SK-N-SH (cell line): ENCODE measurements around the gene DEPDC5. TPM values are rescaled to one million over a fixed set of nuclear protein-coding genes. Genes with fewer than 3 reads are reported as not detected.

Experiments
- CTCF ChIA-PET: fragments of 300-600, 350-600 bp; formaldehyde crosslinking; extraction: SDS; loops from one replicate; lab custom pipeline; 2021; lab: Yijun Ruan, JAX
- POLR2A ChIA-PET: fragments of 350-600 bp; sonication (Branson Sonifier 250); formaldehyde crosslinking; extraction: SDS; loops from one replicate; lab custom pipeline; 2020; ENCODE audit warnings: antibody characterized with exemption, inconsistent platforms; lab: Yijun Ruan, JAX
- DNase-seq: peaks from one replicate; pipeline ENCODE4 v3.0.0; 2012
- H2AFZ ChIP-seq: fragments of 200-600 bp; sonication (generic); 2 replicates; pipeline ENCODE4 v1.8.1; 2016; ENCODE audit warnings: antibody characterized with exemption, mild to moderate bottlenecking, low read depth
- H3F3A ChIP-seq: fragments of 200-600 bp; sonication (generic); replicated peaks from 2 replicates; pipeline ENCODE3; 2016; ENCODE audit warnings: antibody characterized with exemption, mild to moderate bottlenecking; ENCODE audit not compliant: insufficient read depth
- H3K27ac ChIP-seq, 2 experiments: fragments of 200-500 bp in 1 of 2; fragments of 200-600 bp in 1 of 2; sonication (Bioruptor generic) in 1 of 2; sonication (generic), shearing (Covaris generic) in 1 of 2; 2 replicates each; pipeline versions ENCODE4 v1.5.1 to v1.6.1; 2014 to 2016; ENCODE audit warnings: low read depth in 2 of 2, inconsistent platforms in 1 of 2, low read length in 1 of 2, mild to moderate bottlenecking in 1 of 2, mixed read lengths in 1 of 2
- H3K27me3 ChIP-seq: fragments of 200-600 bp; sonication (generic), shearing (Covaris generic); 2 replicates; pipeline ENCODE4 v1.6.1; 2016; ENCODE audit warnings: mixed run types; ENCODE audit not compliant: insufficient read depth
- H3K36me3 ChIP-seq, 2 experiments: fragments of 200-500 bp in 1 of 2; fragments of 200-600 bp in 1 of 2; sonication (Bioruptor generic) in 1 of 2; sonication (generic) in 1 of 2; replicated peaks in 1 of 2; 2 replicates each; pipeline versions ENCODE3 to v1.5.1; 2014 to 2016; ENCODE audit warnings: low read length in 1 of 2, mild to moderate bottlenecking in 1 of 2; ENCODE audit not compliant: insufficient read depth in 2 of 2, control insufficient read depth in 1 of 2
- H3K4me1 ChIP-seq, 2 experiments: fragments of 200-500 bp in 1 of 2; fragments of 200-600 bp in 1 of 2; sonication (Bioruptor generic) in 1 of 2; sonication (generic), shearing (Covaris generic) in 1 of 2; 2 replicates each; pipeline versions ENCODE4 v1.5.1 to v1.6.1; 2014 to 2016; ENCODE audit warnings: low read depth in 1 of 2, low read length in 1 of 2, mixed run types in 1 of 2; ENCODE audit not compliant: insufficient read depth in 2 of 2, control insufficient read depth in 1 of 2
- H3K4me2 ChIP-seq: fragments of 200-600 bp; sonication (generic), shearing (Covaris generic); 2 replicates; pipeline ENCODE4 v1.6.1; 2017; ENCODE audit warnings: mixed run types
- H3K4me3 ChIP-seq, 2 experiments: fragments of 200-500 bp in 1 of 2; fragments of 200-600 bp in 1 of 2; sonication (Bioruptor generic) in 1 of 2; sonication (generic), shearing (Covaris generic) in 1 of 2; 2 replicates each; pipeline versions ENCODE4 v1.5.1 to v1.8.1; 2014 to 2016; ENCODE audit warnings: low read depth in 2 of 2, inconsistent platforms in 1 of 2, low read length in 1 of 2, mild to moderate bottlenecking in 1 of 2, mixed read lengths in 1 of 2, moderate library complexity in 1 of 2
- H3K79me2 ChIP-seq: fragments of 200-600 bp; sonication (generic); 2 replicates; pipeline ENCODE4 v1.8.1; 2017; ENCODE audit warnings: mild to moderate bottlenecking; ENCODE audit not compliant: insufficient read depth
- H3K9ac ChIP-seq: fragments of 200-600 bp; sonication (generic); 2 replicates; pipeline ENCODE4 v1.6.1; 2017; ENCODE audit warnings: mixed run types
- H3K9me2 ChIP-seq: fragments of 200-600 bp; sonication (generic); 2 replicates; pipeline ENCODE4 v1.6.1; 2017; ENCODE audit warnings: mixed run types
- H3K9me3 ChIP-seq: fragments of 200-600 bp; sonication (generic); 2 replicates; pipeline ENCODE4 v1.6.1; 2017; ENCODE audit warnings: mixed run types, mild to moderate bottlenecking, moderate library complexity
- H4K20me1 ChIP-seq: fragments of 200-600 bp; sonication (generic); 2 replicates; pipeline ENCODE4 v1.6.1; 2017; ENCODE audit warnings: mild to moderate bottlenecking, mixed run types; ENCODE audit not compliant: insufficient read depth
- ELF1 ChIP-seq: IDR thresholded peaks from 2 replicates; pipeline ENCODE4 v1.4.0; 2012
- EP300 ChIP-seq, 2 experiments: IDR thresholded peaks; 2 replicates each; pipeline versions ENCODE4 v1.4.0 to v1.6.1; 2012; ENCODE audit warnings: borderline replicate concordance in 1 of 2, low read depth in 1 of 2, low read length in 1 of 2
- FOSL2 ChIP-seq: IDR thresholded peaks from 2 replicates; pipeline ENCODE4 v1.4.0; 2012; ENCODE audit warnings: low read depth, mild to moderate bottlenecking, moderate library complexity, borderline replicate concordance
- GABPA ChIP-seq: IDR thresholded peaks from 2 replicates; pipeline ENCODE4 v1.4.0; 2012; ENCODE audit warnings: low read depth, mild to moderate bottlenecking
- GATA2 ChIP-seq: sonication (generic); formaldehyde crosslinking; IDR thresholded peaks from 2 replicates; pipeline ENCODE4 v1.5.0; 2020; ENCODE audit warnings: mild to moderate bottlenecking, missing genetic modification reagents
- IRF3 ChIP-seq: fragments of 150-350 bp; IDR thresholded peaks from 2 replicates; pipeline ENCODE4 v1.6.1; 2016; ENCODE audit warnings: mild to moderate bottlenecking, low read depth, low read length
- MAX ChIP-seq: IDR thresholded peaks from 2 replicates; pipeline ENCODE4 v1.4.0; 2012; ENCODE audit warnings: low read depth
- MXI1 ChIP-seq: IDR thresholded peaks from 2 replicates; pipeline ENCODE4 v1.6.1; 2012; ENCODE audit warnings: mild to moderate bottlenecking, low read depth, low read length, improper control_type of control experiment
- NRF1 ChIP-seq: IDR thresholded peaks from 2 replicates; pipeline ENCODE4 v1.6.1; 2012; ENCODE audit warnings: low read depth, mild to moderate bottlenecking, low read length
- PBX3 ChIP-seq: IDR thresholded peaks from 2 replicates; pipeline ENCODE4; 2012
- POLR2AphosphoS5 ChIP-seq: IDR thresholded peaks from 2 replicates; pipeline ENCODE4 v1.6.1; 2012; ENCODE audit warnings: low read depth, low read length
- RAD21 ChIP-seq: IDR thresholded peaks from 2 replicates; pipeline ENCODE4 v1.6.1; 2012; ENCODE audit warnings: mild to moderate bottlenecking, low read length
- RCOR1 ChIP-seq: fragments of 150-350 bp; IDR thresholded peaks from 2 replicates; pipeline ENCODE4 v1.6.1; 2017; ENCODE audit warnings: antibody characterized with exemption, low read length
- REST ChIP-seq: IDR thresholded peaks from 2 replicates; pipeline ENCODE4 v1.6.1; 2012; ENCODE audit warnings: mild to moderate bottlenecking, low read depth, low read length, moderate library complexity
- RFX5 ChIP-seq: IDR thresholded peaks from 2 replicates; pipeline ENCODE4 v1.6.1; 2012; ENCODE audit warnings: mild to moderate bottlenecking, improper control_type of control experiment, low read length
- RXRA ChIP-seq: IDR thresholded peaks from 2 replicates; pipeline ENCODE4 v1.4.0; 2012; ENCODE audit warnings: low read depth, mild to moderate bottlenecking, borderline replicate concordance
- TAF1 ChIP-seq: IDR thresholded peaks from 2 replicates; pipeline ENCODE4 v1.6.1; 2012; ENCODE audit warnings: low read depth, mild to moderate bottlenecking, low read length, moderate library complexity, borderline replicate concordance
- TEAD4 ChIP-seq: IDR thresholded peaks from 2 replicates; pipeline ENCODE4 v1.4.0; 2012; ENCODE audit warnings: mild to moderate bottlenecking, borderline replicate concordance; ENCODE audit not compliant: insufficient read depth
- USF1 ChIP-seq: IDR thresholded peaks from 2 replicates; pipeline ENCODE4 v1.4.0; 2012; ENCODE audit warnings: low read depth, borderline replicate concordance
- YY1 ChIP-seq: IDR thresholded peaks from 2 replicates; pipeline ENCODE4 v1.4.0; 2012; ENCODE audit warnings: low read depth, mild to moderate bottlenecking
- WGBS: methylation state at CpG from one replicate; pipeline ENCODE4 v1.1.6; 2017; ENCODE audit warnings: low lambda C conversion rate; 5-methylcytosine and 5-hydroxymethylcytosine counted together
- polyA plus RNA-seq, 3 experiments: library from polyadenylated mRNA; depleted of rRNA; stranded (reverse); fragments of >200 nt; gene quantifications; 2 replicates each; pipeline ENCODE4 v1.2.3, GENCODE V29; 2012
- TF ChIP-seq, protein P1 (sequence below): IDR thresholded peaks from 2 replicates; pipeline ENCODE4 v1.4.0; 2012; ENCODE audit warnings: low read depth, borderline replicate concordance

The DEPDC5 gene
- 7.8 and 9.7 TPM in 2 replicates for polyA plus RNA-seq (2012; rRNA removed)
- 5.2 and 5.6 TPM in 2 replicates for polyA plus RNA-seq (2012; cell fraction: cytosol; rRNA removed)
- 23.5 and 24.6 TPM in 2 replicates for polyA plus RNA-seq (2012; cell fraction: nucleus; rRNA removed)

DNA sequence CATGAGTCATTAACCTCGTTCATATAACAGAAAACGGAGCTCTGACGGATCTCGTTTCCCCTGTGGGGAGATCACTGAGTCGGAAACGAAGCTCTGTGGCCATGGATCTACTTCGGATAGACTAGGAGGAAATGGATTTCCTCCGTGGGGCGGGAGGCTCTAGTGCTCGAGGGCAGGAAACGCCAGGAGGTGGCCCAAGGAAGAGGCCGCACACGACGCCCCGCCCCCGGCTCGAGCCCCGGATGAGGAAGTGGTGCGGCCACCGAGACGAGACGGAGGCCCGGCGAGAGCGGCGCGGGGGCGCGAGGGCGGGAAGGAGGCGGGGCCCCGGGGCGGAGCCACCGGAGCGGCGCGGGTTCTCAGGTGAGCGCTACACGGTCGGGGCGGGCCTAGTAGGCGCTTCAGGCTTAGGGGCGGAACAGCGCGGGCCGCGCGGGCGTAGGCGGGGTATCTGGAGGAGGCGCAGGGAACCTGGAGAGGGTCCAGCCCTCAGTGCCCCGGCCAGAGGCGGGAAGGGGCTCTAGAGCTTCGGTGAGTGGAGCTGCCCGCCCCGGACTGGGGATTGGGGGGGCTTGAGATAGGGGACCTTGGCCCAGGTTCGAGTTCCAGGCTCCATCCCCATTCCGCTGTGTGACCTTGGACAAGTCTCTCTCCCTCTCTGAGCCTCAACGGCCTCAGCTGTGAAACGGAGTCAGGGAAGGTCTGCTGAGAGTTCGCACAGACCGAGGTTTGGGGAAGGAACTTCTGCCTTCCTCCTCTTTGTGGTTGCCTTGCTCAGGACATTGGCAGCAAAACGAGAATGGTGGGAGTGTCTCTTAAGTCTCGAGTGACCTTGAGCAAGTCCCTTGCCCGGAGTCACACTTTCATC, at the start of gene DEPDC5:
Gene DEPDC5 (plus strand): TSS at position 386 of the 868 bp plus-strand sequence. CDS start 903 bp downstream, outside the sequence.
- Histone ChIP-seq H3K9ac (peak within 1 kb of the TSS; percentile 76), H3K4me1 (peaks cover 5 to 27% of the 10 kb centered on the region in 2 experiments), H3F3A (peaks cover 14% of the 10 kb centered on the region), H2AFZ (peak within 1 kb of the TSS; percentile 96), H3K79me2 (peaks cover 16% of the 10 kb centered on the region), H3K4me2 (peak within 1 kb of the TSS; percentile 86), H4K20me1 (no peaks in the 10 kb centered on the region), H3K9me2 (no peaks in the 10 kb centered on the region), H3K36me3 (no peaks in the 10 kb centered on the region), H3K4me3 (peak within 1 kb of the TSS; percentile 81 to 84), H3K9me3 (no peaks in the 10 kb centered on the region), H3K27ac (peak within 1 kb of the TSS; percentile 92 to 98), H3K27me3 (no peaks in the 10 kb centered on the region)
- 3% methylated on average over 17 of the region's 65 CpGs for WGBS
- ChIA-PET POLR2A (interaction anchor here (0.7 to 2.0 kb wide), 6 partner anchors 29 to 408 kb away, joined by 3 to 10 read pairs (median 5); partner anchors contain the start of genes PATZ1 and PISD), CTCF (interaction anchor here (0.6 to 3.8 kb wide), 5 partner anchors 11 to 216 kb away, joined by 3 to 21 read pairs (median 3); partner anchors contain the start of gene PISD)
- DNase-seq = peak; percentile 97
- TF ChIP-seq TAF1 = no peak; the same call in none of the 2 replicates
- peak; percentile 96 for TF ChIP-seq ELF1
- TF ChIP-seq, protein P1, sequence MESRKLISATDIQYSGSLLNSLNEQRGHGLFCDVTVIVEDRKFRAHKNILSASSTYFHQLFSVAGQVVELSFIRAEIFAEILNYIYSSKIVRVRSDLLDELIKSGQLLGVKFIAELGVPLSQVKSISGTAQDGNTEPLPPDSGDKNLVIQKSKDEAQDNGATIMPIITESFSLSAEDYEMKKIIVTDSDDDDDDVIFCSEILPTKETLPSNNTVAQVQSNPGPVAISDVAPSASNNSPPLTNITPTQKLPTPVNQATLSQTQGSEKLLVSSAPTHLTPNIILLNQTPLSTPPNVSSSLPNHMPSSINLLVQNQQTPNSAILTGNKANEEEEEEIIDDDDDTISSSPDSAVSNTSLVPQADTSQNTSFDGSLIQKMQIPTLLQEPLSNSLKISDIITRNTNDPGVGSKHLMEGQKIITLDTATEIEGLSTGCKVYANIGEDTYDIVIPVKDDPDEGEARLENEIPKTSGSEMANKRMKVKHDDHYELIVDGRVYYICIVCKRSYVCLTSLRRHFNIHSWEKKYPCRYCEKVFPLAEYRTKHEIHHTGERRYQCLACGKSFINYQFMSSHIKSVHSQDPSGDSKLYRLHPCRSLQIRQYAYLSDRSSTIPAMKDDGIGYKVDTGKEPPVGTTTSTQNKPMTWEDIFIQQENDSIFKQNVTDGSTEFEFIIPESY = 0 out of 2 replicates have a peak, but pooled peaks have one; percentile 36
- TF ChIP-seq RFX5 = no peak
- TF ChIP-seq POLR2AphosphoS5 = peak; percentile 97
- no peak for TF ChIP-seq RXRA
- TF ChIP-seq RCOR1 = no peak
- TF ChIP-seq MXI1 = peak; percentile 83
- TF ChIP-seq RAD21 = no peak
- no peak for TF ChIP-seq REST
- no peak for TF ChIP-seq GATA2 (CRISPR knock-in tag)
- no peak for TF ChIP-seq TEAD4
- no peak for TF ChIP-seq EP300 (IDR thresholded peaks at IDR 0.05; ENCODE audit: borderline replicate concordance in 1 of 2, low read depth in 1 of 2, low read length in 1 of 2)
- TF ChIP-seq GABPA = peak; percentile 78
- TF ChIP-seq NRF1 = peak; percentile 37
- no peak for TF ChIP-seq USF1
- TF ChIP-seq PBX3 = no peak
- TF ChIP-seq IRF3 = no peak
- TF ChIP-seq YY1 = peak; percentile 75
- TF ChIP-seq MAX = peak; percentile 83
- no peak for TF ChIP-seq FOSL2
